HCT116 (cell line): ENCODE results near the gene ZBTB24. TPM values are rescaled to one million over a fixed set of nuclear protein-coding genes. Genes with fewer than 3 reads are reported as not detected.

Experiments used
- ATAC-seq: fragments of 200-7000 bp; cut with Tn5 transposase; 2 replicates; pipeline ENCODE4 v1.9.1; 2020; ENCODE audit warnings: mild to moderate bottlenecking, moderate library complexity
- BruUV-seq: library from RNA; stranded (reverse); fragments of 400-500 nt; replicated peaks from 2 replicates; lab custom pipeline; 2021; lab: Mats Ljungman, UMichigan
- CTCF ChIA-PET: fragments of 300-600 bp; sonication (Branson Sonifier 250); formaldehyde crosslinking; loops from one replicate; lab custom pipeline; 2021; ENCODE audit warnings: antibody characterized with exemption; lab: Charles Lee
- POLR2A ChIA-PET: fragments of 300-600, 350-600 bp; sonication (Branson Sonifier 250); formaldehyde crosslinking; loops from one replicate; lab custom pipeline; 2021; ENCODE audit warnings: antibody characterized with exemption; lab: Charles Lee
- RAD21 ChIA-PET, 2 experiments: fragments of 300-600 bp; sonication (Branson Sonifier 250); formaldehyde crosslinking; loops; one replicate each; lab custom pipeline; 2023; ENCODE audit warnings: low total read pairs in 2 of 2; ENCODE audit not compliant: uncharacterized antibody in 2 of 2, unreplicated experiment in 2 of 2, low non-redundant PET in 1 of 2; lab: Charles Lee
- DNase-seq: peaks from one replicate; pipeline ENCODE4 v3.0.0-alpha.2; 2010; ENCODE audit warnings: low read depth, low spot score
- H2AFZ ChIP-seq: fragments of 200-600 bp; shearing (Covaris generic), sonication (generic); 2 replicates; pipeline ENCODE4 v1.6.1; 2017; ENCODE audit warnings: low read depth, mixed run types, mixed read lengths, antibody characterized with exemption, low read length; ENCODE audit not compliant: poor library complexity, severe bottlenecking
- H3K27ac ChIP-seq: 2 replicates; pipeline ENCODE4 v1.5.1; 2012; ENCODE audit warnings: low read depth, low read length
- H3K27me3 ChIP-seq: fragments of 200-600 bp; sonication (generic); 2 replicates; pipeline ENCODE4 v1.6.1; 2016; ENCODE audit warnings: mixed run types, low read length, mixed read lengths; ENCODE audit not compliant: insufficient read depth
- H3K36me3 ChIP-seq, 2 experiments: fragments of 200-500 bp in 1 of 2; fragments of 200-600 bp in 1 of 2; sonication (Bioruptor generic) in 1 of 2; sonication (generic) in 1 of 2; 2 replicates each; pipeline versions ENCODE4 v1.5.1 to v1.6.1; 2014 to 2016; ENCODE audit warnings: low read length in 2 of 2, inconsistent platforms in 1 of 2, mixed read lengths in 1 of 2, mixed run types in 1 of 2; ENCODE audit not compliant: insufficient read depth in 2 of 2, control insufficient read depth in 1 of 2
- H3K4me1 ChIP-seq, 2 experiments: fragments of 200-600 bp in 1 of 2; sonication (generic) in 1 of 2; 2 replicates each; pipeline versions ENCODE4 v1.5.1 to v1.6.1; 2012 to 2017; ENCODE audit warnings: low read length in 2 of 2, inconsistent platforms in 1 of 2, mild to moderate bottlenecking in 1 of 2, mixed read lengths in 1 of 2, mixed run types in 1 of 2, moderate library complexity in 1 of 2; ENCODE audit not compliant: insufficient read depth in 2 of 2, control insufficient read depth in 1 of 2
- H3K4me2 ChIP-seq: fragments of 200-600 bp; sonication (generic); 2 replicates; pipeline ENCODE4 v1.6.1; 2017; ENCODE audit warnings: mixed run types, low read length, mixed read lengths
- H3K4me3 ChIP-seq, 2 experiments: fragments of 200-600 bp in 1 of 2; sonication (generic) in 1 of 2; replicated peaks in 1 of 2; 2 replicates each; pipeline ENCODE4 v1.5.1; 2011 to 2016; ENCODE audit warnings: low read length in 2 of 2, control low read depth in 1 of 2, low read depth in 1 of 2, mild to moderate bottlenecking in 1 of 2, mixed read lengths in 1 of 2, mixed run types in 1 of 2
- H3K79me2 ChIP-seq: fragments of 200-600 bp; sonication (generic); 2 replicates; pipeline ENCODE4 v1.6.1; 2017; ENCODE audit warnings: mild to moderate bottlenecking, mixed run types, low read length, moderate library complexity, mixed read lengths; ENCODE audit not compliant: insufficient read depth
- H3K9ac ChIP-seq: fragments of 200-600 bp; sonication (generic); 2 replicates; pipeline ENCODE4 v1.6.1; 2016; ENCODE audit warnings: low read length, mixed read lengths
- H3K9me2 ChIP-seq: fragments of 200-600 bp; sonication (generic), shearing (Covaris generic); 2 replicates; pipeline ENCODE4 v1.6.1; 2017; ENCODE audit warnings: mixed run types, mild to moderate bottlenecking, moderate library complexity; ENCODE audit not compliant: insufficient read depth
- H3K9me3 ChIP-seq, 2 experiments: fragments of 200-500 bp in 1 of 2; fragments of 200-600 bp in 1 of 2; sonication (Bioruptor generic) in 1 of 2; sonication (generic) in 1 of 2; 2 replicates each; pipeline ENCODE4 v1.6.1; 2014 to 2017; ENCODE audit warnings: low read length in 2 of 2, mixed read lengths in 2 of 2, inconsistent platforms in 1 of 2, low read depth in 1 of 2, mild to moderate bottlenecking in 1 of 2, mixed run types in 1 of 2, moderate library complexity in 1 of 2; ENCODE audit not compliant: control insufficient read depth in 1 of 2, insufficient read depth in 1 of 2
- H4K20me1 ChIP-seq: fragments of 200-600 bp; sonication (generic), shearing (Covaris generic); 2 replicates; pipeline ENCODE4 v1.6.1; 2017; ENCODE audit warnings: mixed run types, mild to moderate bottlenecking, moderate library complexity; ENCODE audit not compliant: insufficient read depth
- ELF1 ChIP-seq: IDR thresholded peaks from 2 replicates; pipeline ENCODE4 v1.6.1; 2012; ENCODE audit warnings: low read depth, borderline replicate concordance
- EZH2 ChIP-seq: fragments of 200-600 bp; sonication (generic); IDR thresholded peaks from 2 replicates; pipeline ENCODE4 v1.6.1; 2017; ENCODE audit warnings: antibody characterized with exemption, mixed run types
- SIN3A ChIP-seq: IDR thresholded peaks from 2 replicates; pipeline ENCODE4 v1.6.1; 2012; ENCODE audit warnings: low read depth
- SRF ChIP-seq: IDR thresholded peaks from 2 replicates; pipeline ENCODE4 v1.6.1; 2012; ENCODE audit warnings: low read depth
- YY1 ChIP-seq: IDR thresholded peaks from 2 replicates; pipeline ENCODE4 v1.6.1; 2011; ENCODE audit warnings: low read length, low read depth, moderate library complexity, mild to moderate bottlenecking; ENCODE audit not compliant: insufficient replicate concordance; ENCODE audit errors: extremely low read depth
- intact Hi-C: fragments of 100-400 bp; cut with micrococcal nuclease; formaldehyde crosslinking; loops from 2 replicates; pipeline ENCODE4 v1.10.0; 2022
- total RNA-seq: library from RNA; stranded (reverse); gene quantifications from one replicate; pipeline ENCODE4 v1.2.1, GENCODE V29; 2021; ENCODE audit not compliant: unreplicated experiment
- TF ChIP-seq, protein P1 (sequence below): IDR thresholded peaks from 2 replicates; pipeline ENCODE4 v1.6.1; 2012
- TF ChIP-seq, protein P2 (sequence below): IDR thresholded peaks from 2 replicates; pipeline ENCODE4 v1.6.1; 2012
- TF ChIP-seq, protein P3 (sequence below): IDR thresholded peaks from 2 replicates; pipeline ENCODE4 v1.6.1; 2012; ENCODE audit warnings: low read depth

The ZBTB24 gene
- total RNA-seq, 1 experiment from 2014 or later = 11.3 TPM

DNA sequence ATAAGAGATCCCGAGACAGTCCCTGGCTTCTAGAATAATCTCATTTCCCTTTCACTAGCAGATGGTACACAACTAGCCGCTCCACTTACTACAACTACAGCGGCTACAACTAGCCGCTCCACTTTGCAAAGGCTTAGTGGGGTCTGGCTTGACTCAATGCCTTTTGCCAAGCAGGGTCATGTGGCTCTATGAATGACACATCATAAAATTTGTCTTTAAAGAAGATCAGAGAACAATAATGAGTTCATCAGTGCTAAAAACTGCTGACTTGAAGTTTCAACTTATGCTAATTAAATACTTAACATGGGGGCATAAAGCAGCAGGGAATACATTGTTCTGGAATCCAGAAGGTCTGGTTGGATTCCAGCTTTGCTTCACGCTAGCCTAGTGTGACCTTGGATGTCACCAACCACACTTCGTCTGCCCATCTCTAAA, 25.4 kb downstream of the ZBTB24 start:
- no peaks in the 10 kb centered on the region for H3K9me3 ChIP-seq
- intact Hi-C loops = no loop called here
- no peaks in the 10 kb centered on the region for H3K9me2 ChIP-seq
- H3K4me2 ChIP-seq = no peak overlapping the region
- no TSS peak for BruUV-seq
- H2AFZ ChIP-seq = no peak overlapping the region
- H3K27ac ChIP-seq = no peak overlapping the region
- no peaks in the 10 kb centered on the region for H3K79me2 ChIP-seq
- DNase-seq (no peak), ATAC-seq (no peak)
- CTCF ChIA-PET = no interaction called here
- POLR2A ChIA-PET = no interaction called here
- H4K20me1 ChIP-seq = no peaks in the 10 kb centered on the region
- no peaks in the 10 kb centered on the region for H3K27me3 ChIP-seq
- no peak overlapping the region for H3K4me3 ChIP-seq
- TF ChIP-seq, protein P1, sequence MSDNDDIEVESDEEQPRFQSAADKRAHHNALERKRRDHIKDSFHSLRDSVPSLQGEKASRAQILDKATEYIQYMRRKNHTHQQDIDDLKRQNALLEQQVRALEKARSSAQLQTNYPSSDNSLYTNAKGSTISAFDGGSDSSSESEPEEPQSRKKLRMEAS = no peak
- TF ChIP-seq, protein P2, sequence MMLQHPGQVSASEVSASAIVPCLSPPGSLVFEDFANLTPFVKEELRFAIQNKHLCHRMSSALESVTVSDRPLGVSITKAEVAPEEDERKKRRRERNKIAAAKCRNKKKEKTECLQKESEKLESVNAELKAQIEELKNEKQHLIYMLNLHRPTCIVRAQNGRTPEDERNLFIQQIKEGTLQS = no peak
- no peak for TF ChIP-seq SRF
- no peak for TF ChIP-seq YY1
- TF ChIP-seq SIN3A = no peak
- TF ChIP-seq, protein P3, sequence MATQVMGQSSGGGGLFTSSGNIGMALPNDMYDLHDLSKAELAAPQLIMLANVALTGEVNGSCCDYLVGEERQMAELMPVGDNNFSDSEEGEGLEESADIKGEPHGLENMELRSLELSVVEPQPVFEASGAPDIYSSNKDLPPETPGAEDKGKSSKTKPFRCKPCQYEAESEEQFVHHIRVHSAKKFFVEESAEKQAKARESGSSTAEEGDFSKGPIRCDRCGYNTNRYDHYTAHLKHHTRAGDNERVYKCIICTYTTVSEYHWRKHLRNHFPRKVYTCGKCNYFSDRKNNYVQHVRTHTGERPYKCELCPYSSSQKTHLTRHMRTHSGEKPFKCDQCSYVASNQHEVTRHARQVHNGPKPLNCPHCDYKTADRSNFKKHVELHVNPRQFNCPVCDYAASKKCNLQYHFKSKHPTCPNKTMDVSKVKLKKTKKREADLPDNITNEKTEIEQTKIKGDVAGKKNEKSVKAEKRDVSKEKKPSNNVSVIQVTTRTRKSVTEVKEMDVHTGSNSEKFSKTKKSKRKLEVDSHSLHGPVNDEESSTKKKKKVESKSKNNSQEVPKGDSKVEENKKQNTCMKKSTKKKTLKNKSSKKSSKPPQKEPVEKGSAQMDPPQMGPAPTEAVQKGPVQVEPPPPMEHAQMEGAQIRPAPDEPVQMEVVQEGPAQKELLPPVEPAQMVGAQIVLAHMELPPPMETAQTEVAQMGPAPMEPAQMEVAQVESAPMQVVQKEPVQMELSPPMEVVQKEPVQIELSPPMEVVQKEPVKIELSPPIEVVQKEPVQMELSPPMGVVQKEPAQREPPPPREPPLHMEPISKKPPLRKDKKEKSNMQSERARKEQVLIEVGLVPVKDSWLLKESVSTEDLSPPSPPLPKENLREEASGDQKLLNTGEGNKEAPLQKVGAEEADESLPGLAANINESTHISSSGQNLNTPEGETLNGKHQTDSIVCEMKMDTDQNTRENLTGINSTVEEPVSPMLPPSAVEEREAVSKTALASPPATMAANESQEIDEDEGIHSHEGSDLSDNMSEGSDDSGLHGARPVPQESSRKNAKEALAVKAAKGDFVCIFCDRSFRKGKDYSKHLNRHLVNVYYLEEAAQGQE = no peak
- no peak for TF ChIP-seq EZH2
- no peak for TF ChIP-seq ELF1
- no peak overlapping the region for H3K9ac ChIP-seq
- RAD21 ChIA-PET = no interaction called here
- peaks cover 4 to 9% of the 10 kb centered on the region in 2 experiments; a peak in 3 of 4 replicates for H3K36me3 ChIP-seq
- peaks cover 4 to 43% of the 10 kb centered on the region in 2 experiments; a peak in 3 of 4 replicates for H3K4me1 ChIP-seq
